BLaER1 (cell line): ENCODE data around the gene RNF13.
"Not testable (repeated sequence)": the region's sequence is repeated elsewhere in the genome, so short reads cannot be mapped to it uniquely, and the experiment has no call there.

Experiments used
- H3K27ac ChIP-seq: shearing (Covaris generic); formaldehyde crosslinking; 2 replicates; pipeline ENCODE4 v1.8.1; 2022
- H3K27me3 ChIP-seq: shearing (Covaris generic); formaldehyde crosslinking; 2 replicates; pipeline ENCODE4 v1.8.1; 2022
- H3K36me3 ChIP-seq: shearing (Covaris generic); formaldehyde crosslinking; 2 replicates; pipeline ENCODE4 v1.8.1; 2022
- H3K4me1 ChIP-seq: shearing (Covaris generic); formaldehyde crosslinking; 2 replicates; pipeline ENCODE4 v1.8.1; 2022
- H3K4me2 ChIP-seq: shearing (Covaris generic); formaldehyde crosslinking; 2 replicates; pipeline ENCODE4 v1.8.1; 2022
- H3K4me3 ChIP-seq: shearing (Covaris generic); formaldehyde crosslinking; 2 replicates; pipeline ENCODE4 v1.8.1; 2022
- H3K9ac ChIP-seq: shearing (Covaris generic); formaldehyde crosslinking; 2 replicates; pipeline ENCODE4 v1.8.1; 2022
- H3K9me3 ChIP-seq: shearing (Covaris generic); formaldehyde crosslinking; 2 replicates; pipeline ENCODE4 v1.8.1; 2022
- H4K20me1 ChIP-seq: shearing (Covaris generic); formaldehyde crosslinking; 2 replicates; pipeline ENCODE4 v1.8.1; 2022
- Cebpa-rat ChIP-seq: shearing (Covaris generic); IDR thresholded peaks from 2 replicates; pipeline ENCODE4 v1.8.1; 2022

RNF13 gene

GRCh38 chr3:149850787-149851584 is 38.0 kb downstream of the RNF13 start:
- no peak for TF ChIP-seq Cebpa-rat
- Histone ChIP-seq H3K4me3 (no peak overlapping the region), H3K9ac (no peak overlapping the region), H3K4me1 (peaks cover 5% of the 10 kb centered on the region; the same call in 1 of the 2 replicates), H3K27me3 (no peaks in the 10 kb centered on the region), H4K20me1 (peaks cover 18% of the 10 kb centered on the region; the same call in 1 of the 2 replicates), H3K36me3 (peaks cover 55% of the 10 kb centered on the region), H3K27ac (no peak overlapping the region), H3K9me3 (peaks cover 6% of the 10 kb centered on the region), H3K4me2 (no peak overlapping the region)

- H3K9me3 ChIP-seq, result peaks cover 6% of the 10 kb centered on the region
- no peaks in the 10 kb centered on the region for H4K20me1 ChIP-seq
- H3K27me3 ChIP-seq, result no peaks in the 10 kb centered on the region
- no peak overlapping the region for H3K27ac ChIP-seq
- H3K9ac ChIP-seq, result no peak overlapping the region
- no peak for TF ChIP-seq Cebpa-rat
- no peak overlapping the region for H3K4me3 ChIP-seq
- peaks cover 28% of the 10 kb centered on the region for H3K36me3 ChIP-seq
- peaks cover 5% of the 10 kb centered on the region; the same call in 1 of the 2 replicates for H3K4me1 ChIP-seq
- H3K4me2 ChIP-seq, result no peak overlapping the region
Observed at GRCh38 chr3:149858911-149859310, 45.9 kb downstream of the RNF13 start.

- peaks cover 2% of the 10 kb centered on the region for H3K9me3 ChIP-seq
- TF ChIP-seq Cebpa-rat, result no peak
- no peak overlapping the region for H3K4me3 ChIP-seq
- no peak overlapping the region for H3K4me2 ChIP-seq
- H3K36me3 ChIP-seq, result peaks cover 24% of the 10 kb centered on the region
- H3K27me3 ChIP-seq, result no peaks in the 10 kb centered on the region
- no peak overlapping the region for H3K9ac ChIP-seq
- H3K27ac ChIP-seq, result no peak overlapping the region
- H3K4me1 ChIP-seq, result no peaks in the 10 kb centered on the region
- H4K20me1 ChIP-seq, result no peaks in the 10 kb centered on the region
Observed at GRCh38 chr3:149860881-149861280, 47.9 kb downstream of the RNF13 start.

- H3K27ac ChIP-seq, result no peak overlapping the region
- peaks cover 24% of the 10 kb centered on the region for H3K9me3 ChIP-seq
- no peaks in the 10 kb centered on the region for H4K20me1 ChIP-seq
- no peaks in the 10 kb centered on the region for H3K27me3 ChIP-seq
- H3K9ac ChIP-seq, result no peak overlapping the region
- H3K4me1 ChIP-seq, result no peaks in the 10 kb centered on the region
- peaks cover 26% of the 10 kb centered on the region for H3K36me3 ChIP-seq
- no peak overlapping the region for H3K4me2 ChIP-seq
- H3K4me3 ChIP-seq, result no peak overlapping the region
- no peak for TF ChIP-seq Cebpa-rat
Observed at GRCh38 chr3:149867563-149867962, 54.5 kb downstream of the RNF13 start.

- Histone ChIP-seq H4K20me1 (no peaks in the 10 kb centered on the region), H3K4me2 (no peak overlapping the region), H3K36me3 (peaks cover 17% of the 10 kb centered on the region), H3K9me3 (peaks cover 14% of the 10 kb centered on the region), H3K4me1 (no peaks in the 10 kb centered on the region), H3K9ac (no peak overlapping the region), H3K27ac (no peak overlapping the region), H3K27me3 (no peaks in the 10 kb centered on the region), H3K4me3 (no peak overlapping the region)
- no peak for TF ChIP-seq Cebpa-rat
Observed at GRCh38 chr3:149871855-149872254, 58.8 kb downstream of the RNF13 start.

- peaks cover 17% of the 10 kb centered on the region for H3K36me3 ChIP-seq
- H3K27ac ChIP-seq, result no peak overlapping the region
- TF ChIP-seq Cebpa-rat, result no peak
Observed at GRCh38 chr3:149872589-149872988, 59.6 kb downstream of the RNF13 start.

GRCh38 chr3:149877668-149878067 is 64.7 kb downstream of the RNF13 start:
- no peak for TF ChIP-seq Cebpa-rat
- H3K36me3 ChIP-seq, result peaks cover 8% of the 10 kb centered on the region
- no peak overlapping the region for H3K27ac ChIP-seq
- H3K4me3 ChIP-seq, result no peak overlapping the region
- no peaks in the 10 kb centered on the region for H3K9me3 ChIP-seq
- H3K4me1 ChIP-seq, result no peaks in the 10 kb centered on the region
- H3K27me3 ChIP-seq, result no peaks in the 10 kb centered on the region
- no peaks in the 10 kb centered on the region for H4K20me1 ChIP-seq
- no peak overlapping the region for H3K4me2 ChIP-seq
- H3K9ac ChIP-seq, result no peak overlapping the region

More at GRCh38 chr3:149872589-149872988, 59.6 kb downstream of the RNF13 start:
- Histone ChIP-seq H4K20me1 (no peaks in the 10 kb centered on the region), H3K4me2 (no peak overlapping the region), H3K9me3 (peaks cover 7% of the 10 kb centered on the region), H3K4me1 (no peaks in the 10 kb centered on the region), H3K4me3 (no peak overlapping the region), H3K27me3 (no peaks in the 10 kb centered on the region), H3K9ac (no peak overlapping the region)

GRCh38 chr3:149879872-149880271 is 66.9 kb downstream of the RNF13 start:
- no peak for TF ChIP-seq Cebpa-rat
- Histone ChIP-seq H3K4me3 (no peak overlapping the region), H3K9ac (no peak overlapping the region), H3K4me1 (no peaks in the 10 kb centered on the region), H3K27ac (no peak overlapping the region), H3K9me3 (0 out of 2 replicates have a peak, but pooled peaks cover 5% of the 10 kb centered on the region), H3K4me2 (no peak overlapping the region), H4K20me1 (no peaks in the 10 kb centered on the region), H3K27me3 (no peaks in the 10 kb centered on the region), H3K36me3 (0 out of 2 replicates have a peak, but pooled peaks cover 6% of the 10 kb centered on the region)

- no peak for TF ChIP-seq Cebpa-rat
- H3K4me3 ChIP-seq, result no peak overlapping the region
- H3K4me1 ChIP-seq, result no peaks in the 10 kb centered on the region
- 0 out of 2 replicates have a peak, but pooled peaks cover 6% of the 10 kb centered on the region for H3K36me3 ChIP-seq
- no peak overlapping the region for H3K4me2 ChIP-seq
- H3K27ac ChIP-seq, result no peak overlapping the region
- H4K20me1 ChIP-seq, result no peaks in the 10 kb centered on the region
- no peak overlapping the region for H3K9ac ChIP-seq
- 0 out of 2 replicates have a peak, but pooled peaks cover 5% of the 10 kb centered on the region for H3K9me3 ChIP-seq
- H3K27me3 ChIP-seq, result no peaks in the 10 kb centered on the region
Observed at GRCh38 chr3:149881879-149882278, 68.9 kb downstream of the RNF13 start.

- TF ChIP-seq Cebpa-rat, result no peak
- H3K4me1 ChIP-seq, result no peaks in the 10 kb centered on the region
- no peak overlapping the region for H3K27ac ChIP-seq
- H3K36me3 ChIP-seq, result peaks cover 12% of the 10 kb centered on the region; the same call in 1 of the 2 replicates
- no peak overlapping the region for H3K9ac ChIP-seq
- H3K4me3 ChIP-seq, result no peak overlapping the region
- no peaks in the 10 kb centered on the region for H4K20me1 ChIP-seq
- 0 out of 2 replicates have a peak, but pooled peaks cover 5% of the 10 kb centered on the region for H3K9me3 ChIP-seq
- H3K27me3 ChIP-seq, result no peaks in the 10 kb centered on the region
- no peak overlapping the region for H3K4me2 ChIP-seq
Observed at GRCh38 chr3:149883134-149883533, 70.1 kb downstream of the RNF13 start.

- H3K4me3 ChIP-seq, H3K4me2 ChIP-seq, H4K20me1 ChIP-seq, H3K4me1 ChIP-seq, H3K9ac ChIP-seq, H3K9me3 ChIP-seq, H3K27me3 ChIP-seq, H3K27ac ChIP-seq: not testable (repeated sequence)
- H3K36me3 ChIP-seq, result peaks cover 12% of the 10 kb centered on the region; the same call in 1 of the 2 replicates
Observed at GRCh38 chr3:149883860-149884259, 70.8 kb downstream of the RNF13 start.

- not testable (repeated sequence) for H3K27me3 ChIP-seq, H3K4me3 ChIP-seq, H4K20me1 ChIP-seq, H3K4me2 ChIP-seq, H3K9me3 ChIP-seq, H3K9ac ChIP-seq, H3K4me1 ChIP-seq, H3K27ac ChIP-seq
- peaks cover 17% of the 10 kb centered on the region; the same call in 1 of the 2 replicates for H3K36me3 ChIP-seq
Observed at GRCh38 chr3:149884848-149885247, 71.8 kb downstream of the RNF13 start.
